Sciatic nerve (tissue), 2 donors: Measurements from ENCODE around the gene SLC8A2. TPM values are rescaled to one million over a fixed set of nuclear protein-coding genes. Genes with fewer than 3 reads are reported as not detected.
"Not testable (repeated sequence)": the region's sequence is repeated elsewhere in the genome, so short reads cannot be mapped to it uniquely, and the experiment has no call there.

Experiments
- ATAC-seq: fragments of 200-7000 bp; cut with Tn5 transposase; one replicate; pipeline ENCODE4 v1.9.1; 2020; ENCODE audit warnings: mild to moderate bottlenecking, moderate library complexity
- DNase-seq: peaks from one replicate; pipeline ENCODE4 v3.0.0-alpha.2; 2020; ENCODE audit warnings: low spot score
- intact Hi-C: fragments of 100-400 bp; cut with DNase I; formaldehyde crosslinking; loops from one replicate; pipeline ENCODE4 v1.14.2; 2022
- total RNA-seq: library from RNA; stranded (reverse); fragmentation: NEBNext Ultra II Directional; extraction: Animal tissue kit (Norgen Biotek cat#: 25700); gene quantifications from one replicate; pipeline ENCODE4 v1.2.1, GENCODE V29; 2021
- donor health status: DM: no; HTN: no; CAD: no.
- donor health status: DM: no; HTN: no; CAD: no.

The SLC8A2 gene
- total RNA-seq, 1 donor from 2014 or later = not detected

DNA sequence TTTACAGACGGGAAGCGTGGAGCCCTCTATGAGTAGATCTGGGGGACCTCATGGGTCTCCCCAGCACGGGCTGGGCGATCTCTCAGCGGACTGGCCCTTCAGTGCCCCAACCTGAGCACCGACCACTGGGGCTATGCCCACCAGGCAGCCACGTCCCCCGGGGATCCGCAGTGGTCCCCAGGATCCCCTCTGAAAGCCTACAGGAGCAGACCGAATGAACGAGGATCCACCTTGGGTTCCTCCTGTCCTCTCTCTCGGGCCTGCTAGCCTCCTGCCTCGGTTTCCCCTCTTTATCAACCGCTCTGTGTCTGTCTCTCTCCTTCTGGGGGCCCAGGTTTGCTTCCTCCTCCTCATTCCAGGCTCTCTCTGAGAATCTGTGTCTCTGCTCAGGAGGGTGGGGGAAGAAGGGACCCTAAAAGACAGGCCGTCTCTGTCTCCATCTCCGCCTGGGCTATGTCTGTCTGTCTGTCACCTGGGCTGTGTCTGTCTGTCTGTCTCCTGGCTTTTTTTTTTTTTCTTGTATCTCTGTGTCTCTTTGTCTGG is 50.4 kb downstream of the SLC8A2 start:
- intact Hi-C loops = no loop called here
- no peak for ATAC-seq
- no peak for DNase-seq

DNA sequence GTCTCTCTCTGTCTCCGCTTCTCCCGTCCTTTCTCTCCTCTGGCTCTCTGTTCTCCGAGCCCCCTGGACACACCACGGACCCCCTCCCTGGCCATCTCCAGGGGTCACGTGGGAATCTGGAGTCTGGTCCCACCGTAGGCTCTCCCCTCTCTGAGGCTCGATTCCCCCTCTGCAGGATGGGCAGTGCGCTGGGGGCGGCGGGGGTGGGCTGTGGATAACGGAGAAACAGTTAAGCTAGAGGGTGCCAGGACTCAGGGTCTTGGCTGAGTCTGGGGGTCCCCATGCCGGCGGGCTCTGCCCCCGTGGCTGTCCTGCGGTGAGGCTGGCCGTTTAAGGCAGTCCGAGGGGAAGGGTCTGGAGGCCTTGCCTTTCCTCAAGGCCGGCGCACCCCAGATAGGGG is 51.9 kb downstream of the SLC8A2 start:
- no peak for ATAC-seq
- intact Hi-C loops = no loop called here

DNA sequence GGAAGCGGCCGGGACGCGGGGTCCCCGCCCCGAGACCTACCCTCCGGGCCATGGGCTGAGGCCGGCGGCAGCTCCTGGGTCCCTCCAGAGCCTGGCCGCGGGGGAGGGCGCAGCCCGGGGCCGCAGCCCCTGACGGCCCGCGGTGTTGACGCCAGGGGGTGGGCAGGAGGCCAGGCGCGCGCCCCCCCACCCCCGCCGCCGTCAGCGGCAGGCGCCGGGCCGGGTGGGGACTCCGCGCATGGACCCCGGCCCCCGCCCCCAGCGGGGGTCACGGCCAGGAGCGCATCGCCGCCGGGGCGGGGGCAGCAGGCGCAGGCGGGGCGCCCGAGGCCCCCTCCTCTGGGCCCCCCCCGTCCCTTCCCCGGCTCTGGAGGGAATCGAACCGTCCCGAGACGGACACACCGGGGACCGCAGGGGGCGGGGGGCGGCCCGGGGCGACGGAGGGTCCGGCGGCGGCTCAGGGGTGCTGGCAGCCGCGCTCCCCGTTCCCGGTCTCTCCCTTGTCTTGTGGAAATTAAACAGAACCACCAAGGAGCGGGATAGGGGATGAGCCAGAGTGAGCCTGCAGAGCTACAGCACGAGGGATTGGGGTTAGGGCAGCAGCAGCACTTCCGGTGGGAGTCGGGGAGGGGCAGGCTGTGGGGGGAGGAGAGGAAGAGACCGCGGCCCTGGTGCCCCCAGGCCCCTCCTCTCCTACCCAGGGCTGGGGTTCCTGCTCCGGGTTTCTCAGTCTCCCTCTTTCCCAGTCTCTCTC is 52.5 kb downstream of the SLC8A2 start, which contains the start of gene MEIS3:
Gene MEIS3 (minus strand): TSS at position 498 of the 754 bp plus-strand sequence. CDS start 446 bp downstream, at position 52.
- DNase-seq = no peak
- intact Hi-C loops = no loop called here
- no peak for ATAC-seq

More for the DNA sequence above, 51.9 kb downstream of the SLC8A2 start:
- no peak for DNase-seq

DNA sequence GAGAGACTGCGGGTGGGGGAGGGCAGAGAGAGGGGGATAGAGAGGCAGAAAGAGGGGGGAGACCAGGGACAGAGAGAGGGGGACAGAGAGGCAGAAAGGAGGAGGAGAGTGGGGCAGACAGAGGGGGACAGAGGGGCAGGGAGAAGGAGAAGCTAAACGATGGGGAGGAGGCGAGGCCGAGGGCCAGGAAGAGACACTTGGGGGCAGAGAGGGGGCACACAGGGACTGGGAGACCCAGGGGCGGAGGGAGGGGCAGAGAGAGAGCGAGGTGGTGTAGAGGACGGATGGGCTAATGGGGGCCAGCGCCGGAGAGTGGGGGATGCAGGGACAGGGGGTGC is 53.0 kb downstream of the SLC8A2 start:
- DNase-seq (no peak), ATAC-seq (peak; percentile 31)
- intact Hi-C loops = no loop called here

DNA sequence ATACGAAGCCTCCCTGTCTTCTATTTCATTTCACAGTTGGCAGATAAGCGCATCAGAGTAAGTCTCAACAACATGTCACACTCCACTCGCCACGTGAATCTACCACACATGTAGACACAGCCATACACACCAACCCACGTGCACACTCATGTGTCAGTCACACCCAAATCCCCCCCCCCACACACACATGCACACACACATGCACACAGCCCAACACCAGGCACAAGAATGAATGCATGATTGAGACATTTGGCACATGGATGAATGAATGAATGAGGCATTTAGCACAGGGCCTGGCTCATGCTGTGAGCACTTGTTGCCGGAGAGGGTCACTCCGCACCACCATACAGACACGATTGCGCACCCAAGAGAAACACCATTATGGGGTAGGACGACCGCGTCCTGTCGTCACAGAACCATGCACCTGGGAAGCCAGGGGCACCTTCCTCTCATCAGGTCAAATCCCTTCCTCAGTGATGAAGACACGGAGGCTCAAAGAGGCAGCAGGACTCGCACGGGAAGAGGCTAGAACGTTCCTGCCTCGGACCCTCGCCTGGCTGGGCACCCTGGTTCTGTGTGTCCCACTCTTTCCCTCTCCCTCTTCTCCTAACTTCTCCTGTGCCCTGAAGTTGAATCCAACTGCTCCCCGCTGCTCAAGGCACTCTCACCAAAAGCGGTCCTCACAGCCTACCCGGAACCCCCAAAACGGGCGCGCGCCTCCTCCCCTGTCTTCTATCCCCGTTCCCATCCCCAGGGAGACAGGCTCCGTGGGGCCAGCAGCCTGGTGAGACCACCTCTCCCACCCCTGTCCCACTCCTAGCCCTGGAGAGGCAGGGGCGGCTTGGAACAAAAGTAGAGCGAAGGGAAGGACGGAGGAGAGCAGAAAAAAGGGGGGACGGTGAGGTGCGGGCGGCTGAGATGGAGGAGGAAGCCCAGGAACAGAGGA is 53.7 kb downstream of the SLC8A2 start:
- ATAC-seq (peak; percentile 25), DNase-seq (no peak)
- intact Hi-C loops = no loop called here

DNA sequence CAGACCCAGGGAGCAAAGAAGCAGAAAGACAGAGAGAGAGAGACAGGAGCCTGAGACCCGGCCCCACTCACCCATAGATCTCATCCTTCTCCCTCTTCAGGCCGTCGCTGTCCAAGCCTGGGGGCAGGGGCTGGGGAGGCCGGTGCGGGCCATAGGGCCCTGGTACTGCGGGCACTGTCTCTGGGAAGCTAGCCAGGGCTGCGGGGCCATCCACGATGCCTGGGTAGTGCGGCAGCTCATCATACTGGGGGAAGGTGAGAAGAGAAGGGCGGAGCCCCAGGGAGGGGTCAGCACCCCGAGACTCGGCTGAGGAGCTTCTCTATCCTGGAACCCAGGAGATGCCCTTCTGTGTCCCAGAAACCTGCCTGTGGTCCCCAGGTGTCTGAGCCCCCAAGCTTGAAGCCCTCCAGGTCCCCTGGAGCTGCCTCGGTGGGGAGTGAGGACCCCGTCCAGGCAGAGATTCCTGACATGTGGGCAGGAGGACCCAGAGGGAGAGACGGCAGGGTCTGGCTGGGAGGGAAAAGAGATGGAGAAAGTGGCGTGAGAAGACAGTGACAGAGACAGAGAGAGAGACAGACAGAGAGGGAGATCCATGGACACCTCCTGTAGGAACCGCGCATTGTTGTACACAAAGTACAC is 54.5 kb downstream of the SLC8A2 start:
- DNase-seq (no peak), ATAC-seq (no peak)
- intact Hi-C loops = no loop called here

DNA sequence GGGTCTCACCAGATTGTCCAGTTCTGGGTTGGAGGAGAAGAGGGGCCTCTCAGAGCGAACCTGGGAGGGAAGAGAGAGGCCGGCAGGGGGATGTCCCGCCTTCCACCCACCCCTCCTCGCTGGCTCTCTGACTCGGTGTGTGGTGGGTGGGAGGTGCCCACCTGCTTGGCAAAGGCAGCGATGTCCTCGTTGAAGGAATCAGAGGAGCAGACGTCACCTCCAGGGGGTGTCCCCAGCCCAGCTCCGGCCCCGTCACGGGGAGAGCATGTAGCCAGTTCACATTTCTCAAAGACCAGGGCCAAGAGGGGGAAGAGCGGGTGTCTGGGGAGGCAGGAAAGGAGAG is 55.1 kb downstream of the SLC8A2 start:
- no peak for DNase-seq
- no peak for ATAC-seq
- intact Hi-C loops = no loop called here

DNA sequence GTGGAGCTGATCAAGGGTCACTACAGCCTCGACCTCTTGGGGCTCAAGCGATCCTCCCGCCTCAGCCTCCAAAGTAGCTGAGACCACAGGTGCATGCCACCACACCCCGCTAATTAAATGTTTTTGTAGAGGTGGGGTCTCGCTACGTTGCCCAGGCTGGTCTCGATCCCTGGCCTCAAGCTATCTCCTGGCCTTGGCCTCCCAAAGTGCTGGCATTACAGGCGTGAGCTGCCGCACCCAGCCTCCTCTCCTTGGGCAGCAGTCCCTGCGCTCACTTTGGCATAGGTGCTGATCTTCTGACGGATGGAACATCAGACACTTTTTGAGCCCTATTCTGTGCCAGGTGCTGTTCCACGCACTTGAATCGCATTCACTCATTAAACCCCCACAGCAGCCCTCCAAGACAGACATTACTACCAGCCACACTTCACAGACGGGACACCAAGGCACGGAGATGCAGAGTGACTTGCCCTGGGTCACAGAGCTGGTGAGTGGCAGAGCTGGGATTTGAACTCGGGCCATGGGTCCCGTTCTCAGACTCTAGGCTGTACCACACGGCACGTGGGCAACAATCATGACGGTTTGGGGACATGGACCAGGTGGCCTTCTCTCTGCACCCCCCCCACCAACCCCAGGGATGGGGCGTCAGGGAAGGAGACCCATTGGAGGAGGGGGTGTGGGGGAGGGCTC is 55.6 kb downstream of the SLC8A2 start:
- DNase-seq (no peak), ATAC-seq (no peak)
- intact Hi-C loops = no loop called here

DNA sequence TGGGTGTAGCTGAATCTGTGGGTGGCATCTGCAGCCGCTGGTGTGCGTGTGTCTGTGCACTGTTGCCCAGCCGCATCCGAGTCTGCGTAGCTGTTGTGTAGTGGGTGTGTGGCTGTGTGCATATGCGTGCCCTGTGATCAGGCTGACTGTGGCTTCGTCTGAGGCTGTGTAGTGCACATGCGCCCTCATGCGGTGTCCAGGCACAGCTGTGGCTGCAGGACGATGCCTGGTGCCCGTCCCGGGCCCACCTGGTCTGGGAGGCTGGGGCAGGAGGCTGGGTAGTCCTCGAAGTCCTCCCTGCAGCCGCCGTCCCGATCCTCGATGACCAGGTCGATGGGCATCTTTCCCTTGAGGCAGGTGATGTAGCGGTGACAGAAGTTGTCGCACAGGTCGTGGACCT is 57.2 kb downstream of the SLC8A2 start:
- DNase-seq (no peak), ATAC-seq (no peak)
- intact Hi-C loops = no loop called here

DNA sequence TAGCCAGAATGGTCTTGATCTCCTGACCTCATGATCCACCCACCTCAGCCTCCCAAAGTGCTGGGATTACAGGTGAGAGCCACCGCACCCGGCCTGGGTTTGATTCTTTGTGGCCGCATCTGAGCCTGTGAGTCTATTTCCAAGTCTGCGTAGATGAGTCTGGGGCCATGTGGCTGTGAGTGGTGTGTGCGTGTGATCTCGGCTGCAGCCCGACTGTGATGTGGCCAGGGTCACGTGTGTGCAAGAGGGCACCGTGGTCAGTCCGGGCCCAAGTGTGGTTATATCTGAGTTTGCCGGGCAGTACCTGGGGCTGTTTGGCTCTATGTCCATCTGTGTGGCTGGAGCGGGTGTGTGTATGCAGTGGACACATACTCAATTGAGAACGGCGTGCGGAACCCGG is 57.8 kb downstream of the SLC8A2 start:
- intact Hi-C loops = no loop called here
- ATAC-seq = no peak

DNA sequence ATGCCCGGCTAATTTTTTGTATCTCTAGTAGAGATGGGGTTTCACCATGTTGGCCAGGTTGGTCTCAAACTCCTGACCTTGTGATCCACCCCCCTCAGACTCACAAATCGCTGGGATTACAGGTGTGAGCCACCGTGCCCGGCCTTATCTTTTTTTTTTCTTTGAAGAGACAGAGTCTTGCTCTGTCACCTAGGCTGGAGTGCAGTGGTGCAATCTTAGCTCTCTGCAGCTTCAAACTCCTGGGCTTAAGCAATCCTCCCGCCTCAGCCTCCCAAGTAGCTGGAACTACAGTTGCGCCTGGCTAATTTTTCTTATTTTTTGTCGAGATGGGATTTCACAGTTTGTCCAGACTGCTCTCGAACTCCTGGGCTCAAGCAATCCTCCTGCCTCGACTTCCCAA is 60.0 kb downstream of the SLC8A2 start:
- ATAC-seq, intact Hi-C loops, DNase-seq: not testable (repeated sequence)

More for the DNA sequence above, 57.8 kb downstream of the SLC8A2 start:
- DNase-seq = no peak

DNA sequence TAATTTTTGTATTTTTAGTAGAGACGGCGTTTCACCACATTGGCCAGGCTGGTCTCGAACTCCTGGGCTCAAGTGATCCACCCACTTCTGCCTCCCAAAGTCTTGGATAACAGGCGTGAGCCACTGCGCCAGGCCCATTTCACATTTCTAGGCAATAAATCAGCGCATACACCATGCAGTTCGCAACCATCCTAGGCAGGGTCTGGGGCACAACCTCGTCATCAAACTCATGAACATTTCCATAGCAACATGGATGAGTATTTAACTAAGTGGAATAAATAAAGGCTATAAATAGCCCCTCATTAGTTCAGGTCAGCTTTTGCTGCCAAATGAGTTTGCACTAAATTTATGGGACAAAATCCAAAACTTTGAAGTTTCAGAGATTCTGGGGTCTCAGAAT is 60.6 kb downstream of the SLC8A2 start:
- intact Hi-C loops = no loop called here
- ATAC-seq = no peak
- no peak for DNase-seq

DNA sequence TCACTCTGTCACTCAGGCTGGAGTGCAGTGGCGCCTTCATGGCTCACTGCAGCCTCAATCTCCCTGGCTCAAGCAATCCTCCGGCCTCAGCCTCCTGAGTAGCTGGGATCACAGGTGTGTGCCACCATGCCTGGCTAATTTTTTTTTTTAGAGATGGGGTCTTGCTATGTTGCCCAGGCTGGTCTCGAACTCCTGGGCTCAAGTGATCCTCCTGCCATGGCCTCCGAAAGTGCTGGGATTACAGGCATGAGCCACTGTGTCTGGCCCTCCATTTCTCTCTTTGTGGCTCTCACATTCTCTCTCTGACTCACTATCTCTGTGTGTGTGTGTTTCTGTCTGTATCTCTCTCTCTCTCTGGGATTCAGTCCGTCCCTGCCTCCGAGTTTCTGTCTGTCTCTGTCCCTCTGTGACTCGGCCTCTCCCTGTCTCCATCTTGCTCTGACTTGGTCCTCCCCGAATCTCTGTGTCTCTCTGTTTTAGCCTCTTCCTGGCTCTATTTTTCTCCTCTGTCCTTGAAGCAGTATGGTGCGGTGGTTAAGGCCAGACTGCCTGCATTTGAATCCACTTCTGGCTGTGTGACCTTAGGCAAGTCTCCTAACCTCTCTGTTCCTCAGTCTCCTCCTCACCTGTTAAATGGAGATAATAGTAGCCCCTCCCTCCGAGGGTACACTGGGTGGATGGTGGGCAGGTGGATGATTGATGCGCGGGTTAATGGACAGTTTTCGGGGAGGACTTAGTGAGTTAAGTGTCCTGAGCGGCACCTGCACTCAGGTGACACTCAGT is 63.3 kb downstream of the SLC8A2 start:
- ATAC-seq (no peak), DNase-seq (no peak)
- intact Hi-C loops = no loop called here

DNA sequence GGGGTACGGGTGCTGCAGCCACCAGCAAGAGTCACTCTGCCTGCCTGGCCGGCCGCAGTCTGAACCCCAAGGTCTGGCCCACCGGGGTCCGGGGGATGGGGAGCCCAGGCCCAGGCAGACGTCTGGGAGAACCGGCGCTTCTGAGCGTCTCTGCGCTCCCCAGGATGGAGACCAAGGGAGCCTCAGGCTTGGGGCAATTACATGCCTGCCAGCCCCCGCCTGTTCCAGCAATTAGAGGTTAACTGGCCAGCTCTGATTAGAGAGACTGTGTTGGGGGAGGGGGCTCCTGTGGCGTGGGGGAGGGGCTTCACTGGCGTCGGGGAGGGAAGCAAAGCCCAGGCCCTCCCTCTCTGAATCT is 64.3 kb downstream of the SLC8A2 start:
- intact Hi-C loops = loop anchor here (1.0 kb wide), 1 partner anchor 21 kb away; no protein-coding TSS in a partner anchor
- no peak for DNase-seq
- no peak for ATAC-seq

DNA sequence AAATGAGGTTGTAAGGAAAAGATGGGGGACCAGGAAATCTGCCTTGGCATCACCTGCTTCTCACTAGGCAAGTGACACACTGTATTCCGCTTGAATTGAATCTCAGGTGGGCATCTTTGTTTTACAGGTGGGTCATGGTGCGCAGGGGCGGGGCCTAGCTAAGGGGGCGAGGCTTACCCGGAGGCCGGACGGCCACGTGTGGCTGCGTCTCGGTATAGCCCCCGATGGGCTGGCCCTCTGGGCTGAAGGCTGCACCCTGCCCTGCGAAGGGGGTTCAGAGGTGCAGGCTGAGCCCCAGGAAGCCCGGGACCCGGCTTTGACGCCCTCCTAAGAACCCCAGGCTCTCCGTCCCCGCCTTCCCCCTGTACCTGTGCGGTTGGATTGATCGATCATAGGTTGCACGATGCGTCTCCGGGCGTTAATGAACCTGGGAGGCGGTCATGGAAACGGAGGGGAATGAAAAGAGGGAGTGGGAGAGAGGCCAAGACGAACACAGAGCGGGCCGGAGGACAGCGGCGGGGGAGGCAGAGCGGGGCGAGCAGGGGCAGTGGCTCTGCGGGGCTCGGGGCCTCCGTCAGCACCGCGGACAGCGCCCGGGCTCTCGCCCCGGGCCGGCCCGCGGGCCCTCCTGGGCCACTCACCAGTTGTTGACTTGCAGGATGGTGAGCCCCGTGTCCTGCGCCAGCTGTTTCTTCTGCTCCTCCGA is 64.8 kb downstream of the SLC8A2 start:
- no peak for DNase-seq
- intact Hi-C loops = loop anchor here (1.0 kb wide), 1 partner anchor 21 kb away; no protein-coding TSS in a partner anchor
- ATAC-seq = no peak

DNA sequence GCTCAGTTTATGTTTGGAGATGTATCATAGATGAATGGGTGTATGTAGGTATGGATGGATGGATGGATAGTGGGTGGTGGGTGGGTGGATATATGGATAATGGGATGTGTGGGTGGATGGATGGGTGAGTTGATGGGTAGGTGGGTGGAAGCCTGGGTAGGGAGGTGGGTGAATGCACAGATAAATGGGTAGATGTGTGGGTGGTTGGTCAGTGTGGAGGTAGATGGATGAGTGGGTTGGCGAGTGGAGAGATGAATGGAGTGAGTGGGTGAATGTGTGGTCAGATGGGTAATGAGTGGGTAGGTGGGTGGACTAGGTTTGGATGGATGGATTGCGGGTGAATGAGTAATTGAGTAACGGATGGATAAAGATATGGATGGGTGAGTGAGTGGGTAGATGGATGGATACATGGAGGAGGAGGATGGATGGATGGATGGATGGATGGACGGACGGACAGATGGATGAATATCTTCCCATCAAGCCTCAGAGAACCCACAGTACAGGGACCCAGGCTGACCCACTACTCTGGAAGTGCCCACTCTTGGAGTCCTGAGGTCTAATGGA is 65.8 kb downstream of the SLC8A2 start:
- intact Hi-C loops = no loop called here
- no peak for DNase-seq
- no peak for ATAC-seq

DNA sequence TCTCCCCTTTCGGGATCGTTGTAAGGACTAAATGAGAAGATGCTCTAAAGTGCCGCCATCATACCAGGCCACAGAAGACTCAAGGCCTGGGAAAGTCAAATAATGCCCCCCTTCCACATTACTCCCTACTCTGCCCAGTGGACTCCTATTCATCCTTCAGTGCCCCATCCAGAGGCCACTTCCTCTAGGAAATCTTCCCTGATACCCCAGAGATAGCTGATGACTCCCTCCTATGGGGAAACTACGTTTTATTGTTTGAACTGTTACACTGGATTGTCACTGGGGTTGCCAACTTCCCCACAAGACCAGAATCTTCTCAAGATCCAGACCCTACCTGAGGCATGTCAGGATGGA is 66.5 kb downstream of the SLC8A2 start:
- no peak for ATAC-seq
- intact Hi-C loops = no loop called here
- DNase-seq = no peak
